ENCODE measurements around the gene EIF4A3. TPM values are rescaled to one million over a fixed set of nuclear protein-coding genes. Genes with fewer than 3 reads are reported as not detected.

The EIF4A3 gene
- total RNA-seq, 4 donors from 2014 or later, result 69.0 to 112 (median 94.7) TPM

- H3K36me3 ChIP-seq, result peaks cover 0 to 4% (median 0%) of the 10 kb centered on the region in 3 donors
- no peaks in the 10 kb centered on the region for H3K27me3 ChIP-seq
- no peak for TF ChIP-seq CTCF (IDR thresholded peaks at IDR 0.05)
- no peak for TF ChIP-seq POLR2A (IDR thresholded peaks at IDR 0.05)
- peak overlapping the region in 2 of 4 donors; percentile 77 to 86 for H3K4me3 ChIP-seq
- intact Hi-C loops (cut with DNase I), result no loop called here
- H3K4me1 ChIP-seq, result peaks cover 15 to 59% (median 24%) of the 10 kb centered on the region in 3 donors
- WGBS, 2 donors, result 57 to 79% methylated on average over 9 to 15 of the region's 15 CpGs
- no peak for DNase-seq
- H3K27ac ChIP-seq, result peak overlapping the region in 1 of 4 donors; percentile 87
- no peaks in the 10 kb centered on the region for H3K9me3 ChIP-seq
These were observed 44.1 kb downstream of the EIF4A3 start for GRCh38 chr17:80102664-80103448.

- Histone ChIP-seq H3K27me3 (no peaks in the 10 kb centered on the region), H3K27ac (peak overlapping the region; percentile 85 to 92 (median 86)), H3K9me3 (no peaks in the 10 kb centered on the region), H3K4me3 (peak overlapping the region; percentile 56 to 88 (median 82)), H3K4me1 (peaks cover 15 to 59% (median 24%) of the 10 kb centered on the region in 3 donors), H3K36me3 (no peaks in the 10 kb centered on the region)
- 52 to 68% methylated on average over 5 to 12 of the region's 21 CpGs for whole genome bisulfite sequencing, 2 donors
- no peak for DNase-seq
- TF ChIP-seq POLR2A (IDR thresholded peaks at IDR 0.05) (no peak), CTCF (IDR thresholded peaks at IDR 0.05) (no peak)
- intact Hi-C loops (cut with DNase I), result no loop called here
These were observed 44.8 kb downstream of the EIF4A3 start for GRCh38 chr17:80101946-80102663.

- DNase-seq, result no peak
- TF ChIP-seq CTCF (IDR thresholded peaks at IDR 0.05) (peak; percentile 64 to 99 (median 96)), POLR2A (IDR thresholded peaks at IDR 0.05) (peak in 2 of 4 donors; percentile 58 to 62)
- H3K4me1 ChIP-seq, result peaks cover 14 to 56% (median 24%) of the 10 kb centered on the region in 3 donors
- intact Hi-C loops (cut with DNase I), result no loop called here
- H3K36me3 ChIP-seq, result no peaks in the 10 kb centered on the region
- peak within 1 kb of the TSS; percentile 85 to 92 (median 86) for H3K27ac ChIP-seq
- no peaks in the 10 kb centered on the region for H3K9me3 ChIP-seq
- no peaks in the 10 kb centered on the region for H3K27me3 ChIP-seq
- 0 to 1% methylated on average over 1 to 17 of the region's 114 CpGs for WGBS, 2 donors
- H3K4me3 ChIP-seq, result peak within 1 kb of the TSS; percentile 56 to 88 (median 82)
These were observed 45.6 kb downstream of the EIF4A3 start, which contains the start of gene GAA for GRCh38 chr17:80101011-80101945. TSS of gene GAA (plus strand) at chr17:80101581. CDS start at chr17:80104587, 3,006 bp downstream.

- no peak for DNase-seq
These were observed 46.9 kb downstream of the EIF4A3 start for GRCh38 chr17:80100035-80100323.

More at GRCh38 chr17:80100035-80100323, 46.9 kb downstream of the EIF4A3 start:
- Histone ChIP-seq H3K27ac (no peak overlapping the region), H3K9me3 (no peaks in the 10 kb centered on the region), H3K4me3 (no peak overlapping the region), H3K36me3 (no peaks in the 10 kb centered on the region), H3K27me3 (no peaks in the 10 kb centered on the region), H3K4me1 (peaks cover 10 to 43% (median 24%) of the 10 kb centered on the region in 3 donors)
- TF ChIP-seq CTCF (IDR thresholded peaks at IDR 0.05) (no peak), POLR2A (IDR thresholded peaks at IDR 0.05) (no peak)
- intact Hi-C loops (cut with DNase I), result no loop called here
- 82% methylated on average over 3 to 4 of the region's 4 CpGs for WGBS, 2 donors

Data from esophagus squamous epithelium (tissue), 5 donors.